ENCODE data around the gene ZNF426. TPM values are rescaled to one million over a fixed set of nuclear protein-coding genes. Genes with fewer than 3 reads are reported as not detected.

ZNF426 gene
- total RNA-seq (2021), result 16.1 and 24.0 TPM in 2 replicates
- Bru-seq, nascent RNA, result percentile 82 among the genes with signal in this experiment
- BruChase-seq, experiment 1, labeled RNA remaining after a 2-hour chase, result percentile 89 among the genes with signal in this experiment
- BruChase-seq, experiment 2, labeled RNA remaining after a 6-hour chase, result percentile 85 among the genes with signal in this experiment
- long read RNA-seq, full-length matches to known transcripts, result 5 of 18 reads
- long read RNA-seq, partial matches to known transcripts, result 2 of 18 reads
- long read RNA-seq, other reads (novel, unspliced or antisense), result 11 of 18 reads

DNA sequence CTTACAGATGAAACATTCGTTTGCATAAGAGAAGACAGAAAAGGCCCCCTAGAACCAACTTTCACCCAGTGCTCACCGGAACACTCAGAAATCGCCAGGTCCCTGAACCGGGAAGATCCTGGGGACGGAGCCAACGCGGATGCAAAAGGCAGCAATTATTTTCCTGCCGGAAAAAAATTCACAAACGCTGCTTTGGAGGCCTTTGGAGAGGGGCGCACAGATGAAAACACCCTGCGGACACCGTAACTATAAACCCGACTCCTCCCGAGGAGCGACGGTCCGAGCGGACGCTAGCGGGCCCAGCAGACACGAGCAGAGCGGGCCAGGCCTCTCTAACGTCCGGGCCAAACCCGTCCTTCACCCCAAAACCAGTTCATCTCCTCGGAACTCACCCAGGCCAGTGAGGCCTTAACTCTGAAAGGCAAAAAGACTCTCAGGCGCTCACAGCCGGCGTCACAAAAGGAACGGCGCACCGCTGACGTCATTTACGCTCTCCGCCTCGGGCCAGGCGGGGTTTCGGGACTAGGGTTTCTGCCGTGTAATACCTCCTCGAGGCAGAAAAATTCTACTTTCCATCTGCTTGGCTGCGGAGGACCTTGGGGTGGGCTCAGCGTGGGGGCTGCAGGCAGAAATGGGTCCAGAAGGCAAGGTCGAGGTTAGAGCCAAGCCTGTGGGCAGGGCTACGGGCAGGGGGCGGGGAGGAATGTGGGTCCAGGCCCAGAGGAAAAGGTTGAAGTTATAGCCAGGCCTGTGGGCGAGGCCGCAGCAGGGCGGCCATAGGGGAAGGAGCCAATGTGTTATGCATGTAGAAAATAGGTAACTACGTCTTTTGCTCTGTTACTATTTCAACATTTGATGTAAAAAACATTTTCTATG, at the start of gene ZNF426:
Gene ZNF426 (minus strand): TSS at position 463 of the 876 bp plus-strand sequence. CDS start 2,413 bp downstream, outside the sequence.
- BruUV-seq (replicated peaks), result no TSS peak
- intact Hi-C loops (cut with micrococcal nuclease; ENCODE audit: unreplicated experiment), result no loop called here

DNA sequence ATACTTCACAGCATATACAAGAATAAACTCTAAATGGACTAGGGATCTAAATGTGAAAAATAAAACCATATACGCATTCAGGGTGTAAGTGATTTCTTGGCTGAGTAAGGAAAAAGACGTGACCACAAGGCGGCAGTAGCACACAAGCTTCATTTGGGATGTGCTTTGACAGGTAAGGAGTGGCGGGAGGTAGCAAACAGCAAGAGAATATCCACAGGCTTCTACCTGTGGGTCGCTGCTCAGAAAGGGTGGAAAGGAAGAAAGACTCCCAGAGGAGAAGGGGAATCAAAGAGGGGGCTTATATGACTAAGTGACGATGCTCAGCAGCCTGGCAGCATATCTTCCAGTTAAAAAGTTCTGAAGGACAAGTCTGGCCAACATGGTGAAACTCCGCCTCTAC, 48.3 kb upstream of the ZNF426 start:
- intact Hi-C loops (cut with micrococcal nuclease; ENCODE audit: unreplicated experiment), result loop anchor here (1.0 to 2.0 kb wide), 3 partner anchors 204 to 328 kb away; no protein-coding TSS in a partner anchor
- H3K36me3 ChIP-seq (ENCODE audit: low read depth), result peaks cover 14% of the 10 kb centered on the region
- TF ChIP-seq CTCF (conservative IDR thresholded peaks at IDR 0.05), result peak; percentile 90
- no peak for TF ChIP-seq EZH2 (IDR thresholded peaks at IDR 0.05; ENCODE audit: low read depth)
- peaks cover 29% of the 10 kb centered on the region for H3K79me2 ChIP-seq (ENCODE audit: low read depth)
- H3K4me1 ChIP-seq (replicated peaks; ENCODE audit: insufficient read depth), result 0 out of 2 replicates have a peak, but pooled peaks cover 5% of the 10 kb centered on the region
- H4K20me1 ChIP-seq (ENCODE audit: insufficient read depth), result no peaks in the 10 kb centered on the region
- BruUV-seq (replicated peaks), result no TSS peak
- ChIA-PET CTCF (interaction anchor here (0.7 kb wide), 1 partner anchor 1249 kb away, joined by 4 read pairs; the partner anchor contains the start of gene TMED1), POLR2A (ENCODE audit: unreplicated experiment) (interaction anchor here (0.6 kb wide), 1 partner anchor 30 kb away, joined by 11 read pairs; no protein-coding TSS in a partner anchor)
- peak; percentile 75 to 76 for DNase-seq
- H3K4me2 ChIP-seq, result no peak overlapping the region
- no peaks in the 10 kb centered on the region; the same call in 1 of the 2 replicates for H3K9me2 ChIP-seq (ENCODE audit: insufficient read depth)
- H3K27ac ChIP-seq, result no peak overlapping the region
- peaks cover 15% of the 10 kb centered on the region for H3K9me3 ChIP-seq (ENCODE audit: insufficient read depth, low read depth)
- no peaks in the 10 kb centered on the region for H3K27me3 ChIP-seq (ENCODE audit: insufficient read depth, low read depth)
- H2AFZ ChIP-seq, result no peak overlapping the region
- no peak overlapping the region for H3K4me3 ChIP-seq
- 0 out of 2 replicates have a peak, but pooled peaks cover 4% of the 10 kb centered on the region for H3F3A ChIP-seq (ENCODE audit: insufficient read depth, low read depth)

More for the DNA sequence above, at the start of gene ZNF426:
- Histone ChIP-seq H3K4me3 (peak within 1 kb of the TSS; percentile 90), H3K9me2 (ENCODE audit: insufficient read depth) (no peaks in the 10 kb centered on the region), H3K4me1 (replicated peaks; ENCODE audit: insufficient read depth) (peaks cover 10% of the 10 kb centered on the region; the same call in 1 of the 2 replicates), H3K27me3 (ENCODE audit: insufficient read depth, low read depth) (0 out of 2 replicates have a peak, but pooled peaks cover 3% of the 10 kb centered on the region), H2AFZ (peak within 1 kb of the TSS; percentile 96), H3K79me2 (ENCODE audit: low read depth) (peaks cover 25% of the 10 kb centered on the region), H3K4me2 (peak within 1 kb of the TSS; percentile 89), H3F3A (ENCODE audit: insufficient read depth, low read depth) (no peaks in the 10 kb centered on the region), H3K36me3 (ENCODE audit: low read depth) (peaks cover 38% of the 10 kb centered on the region), H3K9me3 (ENCODE audit: insufficient read depth, low read depth) (peaks cover 50% of the 10 kb centered on the region), H4K20me1 (ENCODE audit: insufficient read depth) (no peaks in the 10 kb centered on the region), H3K27ac (peak within 1 kb of the TSS; percentile 91)
- DNase-seq, result peak; percentile 80 to 81
- POLR2A ChIA-PET (ENCODE audit: unreplicated experiment), result no interaction called here
- CTCF ChIA-PET, result no interaction called here
- TF ChIP-seq EZH2 (IDR thresholded peaks at IDR 0.05; ENCODE audit: low read depth), result no peak
- TF ChIP-seq CTCF (conservative IDR thresholded peaks at IDR 0.05), result no peak
